Left ventricle myocardium inferior (tissue), 1 donor: ENCODE data around the gene FLOT1. TPM values are rescaled to one million over a fixed set of nuclear protein-coding genes. Genes with fewer than 3 reads are reported as not detected.

ENCODE experiments used
- DNase-seq: peaks from one replicate; pipeline ENCODE4 v3.0.0-alpha.2; 2020
- H3K27ac ChIP-seq: fragments of 200-600 bp; replicated peaks from 2 replicates; pipeline ENCODE4 v1.8.0; 2021
- H3K27me3 ChIP-seq: fragments of 200-600 bp; 2 replicates; pipeline ENCODE4 v1.8.0; 2021; ENCODE audit warnings: low read depth
- H3K36me3 ChIP-seq: fragments of 200-600 bp; 2 replicates; pipeline ENCODE4 v1.8.0; 2021
- H3K4me1 ChIP-seq: fragments of 200-600 bp; 2 replicates; pipeline ENCODE4 v1.8.0; 2021
- H3K4me3 ChIP-seq: fragments of 200-600 bp; 2 replicates; pipeline ENCODE4 v1.8.0; 2021; ENCODE audit warnings: mild to moderate bottlenecking, moderate library complexity
- H3K9me3 ChIP-seq: fragments of 200-600 bp; replicated peaks from 2 replicates; pipeline ENCODE4 v1.8.0; 2021
- intact Hi-C: fragments of 100-400 bp; cut with micrococcal nuclease; formaldehyde crosslinking; loops from one replicate; pipeline ENCODE4 v1.11.0; 2022
- total RNA-seq: library from RNA; stranded (reverse); fragmentation: NEBNext Ultra II Directional; extraction: Animal tissue kit (Norgen Biotek cat#: 25700); gene quantifications from one replicate; pipeline ENCODE4 v1.2.1, GENCODE V29; 2021
- TF ChIP-seq, protein P1 (sequence below): fragments of 200-600 bp; IDR thresholded peaks from 2 replicates; pipeline ENCODE4 v1.8.0; 2021; ENCODE audit warnings: antibody characterized with exemption, mild to moderate bottlenecking, borderline replicate concordance
- donor health status: DM: no; HTN: yes; CAD: no; lungs with severe emphysema.

FLOT1 gene
- total RNA-seq, 1 donor from 2014 or later, result 223 TPM

DNA sequence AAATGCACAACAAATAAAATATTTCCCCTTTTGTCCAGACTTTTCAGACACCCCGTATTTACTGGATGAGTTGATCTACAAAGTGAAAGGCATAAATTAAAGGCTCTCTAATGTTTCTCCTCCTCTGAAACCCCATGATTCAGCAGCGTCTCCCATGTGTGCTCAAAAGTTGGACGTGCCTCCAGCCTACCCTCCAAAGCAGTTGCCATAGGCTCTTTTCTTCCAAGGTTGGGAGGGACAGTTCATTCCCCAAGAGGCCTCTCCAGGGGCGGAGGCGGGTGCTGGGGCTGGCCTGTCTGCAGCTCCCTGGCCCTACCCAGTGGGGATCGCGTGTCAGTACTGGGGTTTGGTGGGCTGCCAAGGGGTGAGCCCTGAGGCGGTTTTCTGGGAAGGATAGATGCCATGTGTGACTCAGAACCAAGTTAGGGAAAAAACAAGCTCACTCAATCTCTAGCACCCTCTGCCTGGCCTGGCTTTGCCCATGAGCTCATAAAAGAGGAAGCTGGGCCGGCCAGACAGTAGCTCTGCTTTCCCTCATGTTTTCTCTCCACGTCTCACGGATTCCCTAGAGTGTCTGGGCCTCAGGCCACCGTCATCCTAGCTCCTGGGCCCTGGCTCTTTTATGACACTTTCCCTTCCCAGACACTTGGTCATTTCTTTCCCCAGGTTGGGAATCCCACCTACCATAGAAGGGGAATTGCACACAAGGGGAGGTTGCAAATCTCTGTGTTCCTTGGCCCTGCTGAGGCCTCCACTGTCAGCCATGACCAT lies 9.9 kb upstream of the FLOT1 start:
- no peaks in the 10 kb centered on the region for H3K9me3 ChIP-seq

DNA sequence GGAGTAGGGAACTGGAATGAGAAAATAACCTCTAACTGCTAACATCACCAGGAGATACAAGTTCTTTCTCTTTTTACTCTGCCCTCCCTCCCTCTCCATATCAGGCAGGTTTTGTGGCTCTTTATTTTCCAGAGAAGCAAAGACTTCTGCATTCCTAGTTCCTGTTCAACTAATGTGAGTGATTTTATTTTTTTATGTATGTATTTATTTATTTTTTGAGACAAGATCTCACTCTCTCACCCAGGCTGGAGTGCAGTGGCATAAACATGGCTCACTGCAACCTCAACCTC lies 7.8 kb upstream of the FLOT1 start:
- Histone ChIP-seq H3K36me3 (no peaks in the 10 kb centered on the region), H3K4me1 (peaks cover 47% of the 10 kb centered on the region), H3K27me3 (no peaks in the 10 kb centered on the region), H3K27ac (peak overlapping the region; percentile 94), H3K9me3 (no peaks in the 10 kb centered on the region), H3K4me3 (no peak overlapping the region)
- no peak for DNase-seq
- intact Hi-C loops, result no loop called here
- TF ChIP-seq, protein P1, sequence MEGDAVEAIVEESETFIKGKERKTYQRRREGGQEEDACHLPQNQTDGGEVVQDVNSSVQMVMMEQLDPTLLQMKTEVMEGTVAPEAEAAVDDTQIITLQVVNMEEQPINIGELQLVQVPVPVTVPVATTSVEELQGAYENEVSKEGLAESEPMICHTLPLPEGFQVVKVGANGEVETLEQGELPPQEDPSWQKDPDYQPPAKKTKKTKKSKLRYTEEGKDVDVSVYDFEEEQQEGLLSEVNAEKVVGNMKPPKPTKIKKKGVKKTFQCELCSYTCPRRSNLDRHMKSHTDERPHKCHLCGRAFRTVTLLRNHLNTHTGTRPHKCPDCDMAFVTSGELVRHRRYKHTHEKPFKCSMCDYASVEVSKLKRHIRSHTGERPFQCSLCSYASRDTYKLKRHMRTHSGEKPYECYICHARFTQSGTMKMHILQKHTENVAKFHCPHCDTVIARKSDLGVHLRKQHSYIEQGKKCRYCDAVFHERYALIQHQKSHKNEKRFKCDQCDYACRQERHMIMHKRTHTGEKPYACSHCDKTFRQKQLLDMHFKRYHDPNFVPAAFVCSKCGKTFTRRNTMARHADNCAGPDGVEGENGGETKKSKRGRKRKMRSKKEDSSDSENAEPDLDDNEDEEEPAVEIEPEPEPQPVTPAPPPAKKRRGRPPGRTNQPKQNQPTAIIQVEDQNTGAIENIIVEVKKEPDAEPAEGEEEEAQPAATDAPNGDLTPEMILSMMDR, result no peak

More for the DNA sequence above, 9.9 kb upstream of the FLOT1 start:
- H3K27me3 ChIP-seq, result no peaks in the 10 kb centered on the region
- peak overlapping the region; percentile 94 for H3K27ac ChIP-seq
- TF ChIP-seq, protein P1, result no peak
- H3K4me3 ChIP-seq, result no peak overlapping the region
- DNase-seq, result peak; percentile 91
- intact Hi-C loops, result no loop called here
- no peaks in the 10 kb centered on the region for H3K36me3 ChIP-seq
- H3K4me1 ChIP-seq, result peaks cover 50% of the 10 kb centered on the region

DNA sequence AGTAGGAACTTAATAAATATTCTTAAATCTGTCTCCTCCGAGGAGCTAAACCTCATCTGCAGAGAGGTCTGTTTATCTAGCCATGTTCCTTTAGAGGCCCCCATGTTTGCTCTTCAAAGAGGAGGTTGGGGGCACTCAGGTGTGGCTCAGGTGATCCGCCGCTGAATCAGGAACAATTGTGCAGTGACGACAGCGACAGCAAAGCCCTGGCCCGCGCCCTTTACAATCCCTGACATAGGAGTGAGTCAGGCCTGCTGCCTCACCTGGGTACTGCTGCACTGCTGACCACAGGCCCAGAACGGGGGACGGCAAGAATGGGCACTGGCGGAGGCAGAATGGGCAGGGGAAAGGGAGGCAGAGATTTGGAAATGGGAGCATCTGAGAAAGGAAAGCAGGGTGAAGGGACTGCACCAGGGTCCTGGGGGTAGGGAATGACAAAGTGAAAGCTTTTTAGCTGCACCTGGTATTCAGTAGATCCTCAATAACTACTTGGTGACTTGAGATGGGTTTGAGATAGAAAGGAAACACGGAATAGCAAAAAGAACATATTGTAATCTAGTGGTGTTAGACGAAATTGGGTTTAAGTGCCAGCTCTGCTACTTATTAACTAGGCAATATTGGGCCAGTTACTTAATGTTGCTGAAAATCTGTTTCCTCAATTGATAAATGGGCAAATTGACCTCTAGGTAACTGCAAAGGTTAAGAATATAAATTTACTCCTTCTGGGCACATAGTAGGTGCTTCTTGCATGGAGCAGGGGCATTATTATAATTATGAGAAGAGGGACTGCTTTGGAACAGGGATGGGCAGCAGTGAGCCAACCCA lies 7.3 kb upstream of the FLOT1 start:
- peak overlapping the region; percentile 94 for H3K27ac ChIP-seq
- H3K27me3 ChIP-seq, result no peaks in the 10 kb centered on the region
- no peaks in the 10 kb centered on the region for H3K9me3 ChIP-seq
- H3K4me3 ChIP-seq, result no peak overlapping the region
- TF ChIP-seq, protein P1, result no peak
- peaks cover 52% of the 10 kb centered on the region for H3K4me1 ChIP-seq
- DNase-seq, result no peak
- intact Hi-C loops, result loop anchor here (10.0 kb wide), 2 partner anchors 75 to 135 kb away; partner anchors contain the start of gene DDR1
- H3K36me3 ChIP-seq, result no peaks in the 10 kb centered on the region

DNA sequence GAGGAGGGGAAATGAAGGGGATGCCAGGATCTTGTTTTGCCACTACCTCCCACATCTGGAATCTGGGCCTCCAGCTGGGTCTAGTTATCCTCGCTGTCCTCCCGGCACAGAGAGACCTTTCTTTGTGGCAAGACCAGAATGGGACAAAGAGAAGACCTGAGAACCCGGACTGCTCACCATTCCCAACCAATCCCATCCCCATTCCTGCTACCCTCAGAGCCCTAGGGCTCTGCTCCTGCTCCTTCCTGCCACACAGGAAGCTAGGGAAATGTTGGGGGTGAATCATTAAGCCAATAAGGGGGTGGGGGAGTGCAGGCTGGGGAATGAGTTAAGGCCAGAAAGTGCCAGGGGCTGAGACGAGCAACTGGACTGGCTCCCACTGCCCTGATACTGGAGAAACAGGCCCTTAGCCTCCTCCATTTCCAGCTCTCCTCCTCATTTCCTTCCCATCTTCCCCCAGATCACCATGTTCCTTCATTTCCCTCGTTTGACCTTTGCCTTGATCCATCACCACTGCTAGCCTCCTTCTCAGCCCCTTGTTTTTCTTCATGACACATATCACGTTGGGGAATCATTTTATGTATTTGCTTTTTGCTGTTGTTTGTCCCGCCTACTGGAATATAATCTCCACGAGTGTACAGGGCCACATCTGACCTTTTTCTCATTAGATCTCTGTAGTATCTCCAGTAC lies 6.5 kb upstream of the FLOT1 start:
- intact Hi-C loops, result loop anchor here (10.0 kb wide), 2 partner anchors 76 to 136 kb away; partner anchors contain the start of gene DDR1
- DNase-seq, result no peak

More for the DNA sequence above, 6.5 kb upstream of the FLOT1 start:
- Histone ChIP-seq H3K27me3 (no peaks in the 10 kb centered on the region), H3K9me3 (no peaks in the 10 kb centered on the region), H3K4me1 (peaks cover 59% of the 10 kb centered on the region), H3K27ac (peak overlapping the region; percentile 31), H3K4me3 (no peak overlapping the region), H3K36me3 (no peaks in the 10 kb centered on the region)
- TF ChIP-seq, protein P1, result no peak
